IMR-90 (cell line): Measurements from ENCODE around the gene PIK3CB.

ENCODE experiments used
- BHLHE40 ChIP-seq: fragments of 150-350 bp; IDR thresholded peaks from 2 replicates; pipeline ENCODE4 v1.6.1; 2016; ENCODE audit warnings: mild to moderate bottlenecking, low read depth, low read length
- CEBPB ChIP-seq: IDR thresholded peaks from 2 replicates; pipeline ENCODE4 v1.6.1; 2012; ENCODE audit warnings: low read depth, low read length, improper control_type of control experiment
- CHD1 ChIP-seq: IDR thresholded peaks from 2 replicates; pipeline ENCODE4 v1.6.1; 2012; ENCODE audit warnings: low read depth, low read length, improper control_type of control experiment
- MAFK ChIP-seq: IDR thresholded peaks from 2 replicates; pipeline ENCODE4 v1.6.1; 2012; ENCODE audit warnings: low read depth, low read length, improper control_type of control experiment
- MXI1 ChIP-seq: IDR thresholded peaks from 2 replicates; pipeline ENCODE4 v1.6.1; 2012; ENCODE audit warnings: low read depth, mild to moderate bottlenecking, low read length, moderate library complexity, borderline replicate concordance
- NFE2L2 ChIP-seq: fragments of 150-350 bp; IDR thresholded peaks from 2 replicates; pipeline ENCODE4 v1.6.1; 2016; ENCODE audit warnings: low read depth, mild to moderate bottlenecking, low read length
- POLR2A ChIP-seq: IDR thresholded peaks from 2 replicates; pipeline ENCODE4 v1.6.1; 2012; ENCODE audit warnings: mild to moderate bottlenecking, low read depth, low read length
- RAD21 ChIP-seq: IDR thresholded peaks from 2 replicates; pipeline ENCODE4 v1.6.1; 2012; ENCODE audit warnings: low read length, improper control_type of control experiment
- RFX5 ChIP-seq: IDR thresholded peaks from 2 replicates; pipeline ENCODE4 v1.8.0; 2012; ENCODE audit warnings: low read depth, mild to moderate bottlenecking, low read length, moderate library complexity
- SMC3 ChIP-seq: fragments of 150-350 bp; IDR thresholded peaks from 2 replicates; pipeline ENCODE4 v1.6.1; 2016; ENCODE audit warnings: low read depth, mild to moderate bottlenecking, antibody characterized with exemption, low read length, moderate library complexity
- TF ChIP-seq, protein P1 (sequence below): fragments of 150-350 bp; IDR thresholded peaks from 2 replicates; pipeline ENCODE4 v1.6.1; 2017; ENCODE audit warnings: mild to moderate bottlenecking, antibody characterized with exemption, low read length, low read depth
- TF ChIP-seq, protein P2 (sequence below): conservative IDR thresholded peaks from 2 replicates; pipeline ENCODE4 v1.5.1; 2012; ENCODE audit warnings: mild to moderate bottlenecking, low read depth, low read length, improper control_type of control experiment
- TF ChIP-seq, protein P3 (sequence below): fragments of 150-350 bp; IDR thresholded peaks from 2 replicates; pipeline ENCODE4 v1.6.1; 2016; ENCODE audit warnings: low read depth, mild to moderate bottlenecking, low read length, moderate library complexity, borderline replicate concordance

DNA sequence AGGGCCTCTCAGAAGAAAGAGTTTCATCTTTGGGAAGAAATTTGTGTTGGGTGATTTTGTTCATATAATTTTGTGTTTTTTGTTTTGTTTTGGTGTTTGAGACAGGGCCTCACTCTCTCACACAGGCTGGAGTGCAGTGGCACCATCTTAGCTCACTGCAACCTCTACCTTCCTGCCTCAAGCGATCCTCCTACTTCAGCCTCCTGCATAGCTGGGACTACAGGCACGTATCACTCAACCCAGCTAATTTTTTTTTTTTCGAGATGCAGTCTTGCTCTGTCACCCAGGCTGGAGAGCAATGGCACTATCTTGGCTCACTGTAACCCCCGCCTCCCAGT, 29.0 kb upstream of the PIK3CB start:
- TF ChIP-seq RAD21 (no peak), MXI1 (no peak), POLR2A (no peak), BHLHE40 (no peak), SMC3 (no peak), MAFK (no peak), CHD1 (no peak), RFX5 (no peak), CEBPB (no peak), NFE2L2 (no peak)
- TF ChIP-seq, protein P1, sequence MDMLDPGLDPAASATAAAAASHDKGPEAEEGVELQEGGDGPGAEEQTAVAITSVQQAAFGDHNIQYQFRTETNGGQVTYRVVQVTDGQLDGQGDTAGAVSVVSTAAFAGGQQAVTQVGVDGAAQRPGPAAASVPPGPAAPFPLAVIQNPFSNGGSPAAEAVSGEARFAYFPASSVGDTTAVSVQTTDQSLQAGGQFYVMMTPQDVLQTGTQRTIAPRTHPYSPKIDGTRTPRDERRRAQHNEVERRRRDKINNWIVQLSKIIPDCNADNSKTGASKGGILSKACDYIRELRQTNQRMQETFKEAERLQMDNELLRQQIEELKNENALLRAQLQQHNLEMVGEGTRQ: no peak
- TF ChIP-seq, protein P2, sequence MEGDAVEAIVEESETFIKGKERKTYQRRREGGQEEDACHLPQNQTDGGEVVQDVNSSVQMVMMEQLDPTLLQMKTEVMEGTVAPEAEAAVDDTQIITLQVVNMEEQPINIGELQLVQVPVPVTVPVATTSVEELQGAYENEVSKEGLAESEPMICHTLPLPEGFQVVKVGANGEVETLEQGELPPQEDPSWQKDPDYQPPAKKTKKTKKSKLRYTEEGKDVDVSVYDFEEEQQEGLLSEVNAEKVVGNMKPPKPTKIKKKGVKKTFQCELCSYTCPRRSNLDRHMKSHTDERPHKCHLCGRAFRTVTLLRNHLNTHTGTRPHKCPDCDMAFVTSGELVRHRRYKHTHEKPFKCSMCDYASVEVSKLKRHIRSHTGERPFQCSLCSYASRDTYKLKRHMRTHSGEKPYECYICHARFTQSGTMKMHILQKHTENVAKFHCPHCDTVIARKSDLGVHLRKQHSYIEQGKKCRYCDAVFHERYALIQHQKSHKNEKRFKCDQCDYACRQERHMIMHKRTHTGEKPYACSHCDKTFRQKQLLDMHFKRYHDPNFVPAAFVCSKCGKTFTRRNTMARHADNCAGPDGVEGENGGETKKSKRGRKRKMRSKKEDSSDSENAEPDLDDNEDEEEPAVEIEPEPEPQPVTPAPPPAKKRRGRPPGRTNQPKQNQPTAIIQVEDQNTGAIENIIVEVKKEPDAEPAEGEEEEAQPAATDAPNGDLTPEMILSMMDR: no peak
- TF ChIP-seq, protein P3, sequence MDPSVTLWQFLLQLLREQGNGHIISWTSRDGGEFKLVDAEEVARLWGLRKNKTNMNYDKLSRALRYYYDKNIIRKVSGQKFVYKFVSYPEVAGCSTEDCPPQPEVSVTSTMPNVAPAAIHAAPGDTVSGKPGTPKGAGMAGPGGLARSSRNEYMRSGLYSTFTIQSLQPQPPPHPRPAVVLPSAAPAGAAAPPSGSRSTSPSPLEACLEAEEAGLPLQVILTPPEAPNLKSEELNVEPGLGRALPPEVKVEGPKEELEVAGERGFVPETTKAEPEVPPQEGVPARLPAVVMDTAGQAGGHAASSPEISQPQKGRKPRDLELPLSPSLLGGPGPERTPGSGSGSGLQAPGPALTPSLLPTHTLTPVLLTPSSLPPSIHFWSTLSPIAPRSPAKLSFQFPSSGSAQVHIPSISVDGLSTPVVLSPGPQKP: no peak
